Lower lobe of right lung (tissue), 2 donors: ENCODE data around the gene MPRIP. TPM values are rescaled to one million over a fixed set of nuclear protein-coding genes. Genes with fewer than 3 reads are reported as not detected.

Experiments used
- ATAC-seq, 2 donors: fragments of 200-7000 bp; cut with Tn5 transposase; one replicate each; pipeline ENCODE4 v1.9.1; 2020 to 2022; ENCODE audit warnings: mild to moderate bottlenecking in 2 of 2, moderate library complexity in 2 of 2
- DNase-seq: peaks from one replicate; pipeline ENCODE4 v3.0.0-alpha.2; 2020
- H3K27ac ChIP-seq: fragments of 200-600 bp; one replicate; pipeline ENCODE4 v1.8.0; 2022
- H3K27me3 ChIP-seq: fragments of 200-600 bp; one replicate; pipeline ENCODE4 v1.8.0; 2022; ENCODE audit warnings: low read depth
- H3K36me3 ChIP-seq: fragments of 200-600 bp; one replicate; pipeline ENCODE4 v1.8.0; 2022; ENCODE audit warnings: mild to moderate bottlenecking
- H3K4me1 ChIP-seq: fragments of 200-600 bp; one replicate; pipeline ENCODE4 v1.8.0; 2022
- H3K4me3 ChIP-seq: fragments of 200-600 bp; one replicate; pipeline ENCODE4 v1.8.0; 2022; ENCODE audit warnings: mild to moderate bottlenecking
- H3K9me3 ChIP-seq: fragments of 200-600 bp; one replicate; pipeline ENCODE4 v1.8.0; 2022
- intact Hi-C: fragments of 100-400 bp; cut with DNase I; formaldehyde crosslinking; loops from one replicate; pipeline ENCODE4 v1.11.0; 2022
- total RNA-seq: library from RNA; stranded (reverse); fragmentation: NEBNext Ultra II Directional; extraction: Animal tissue kit (Norgen Biotek cat#: 25700); gene quantifications from one replicate; pipeline ENCODE4 v1.2.1, GENCODE V29; 2021
- TF ChIP-seq, protein P1 (sequence below): fragments of 200-600 bp; IDR thresholded peaks from one replicate; pipeline ENCODE4 v1.8.0; 2022; ENCODE audit warnings: antibody characterized with exemption, mild to moderate bottlenecking
- donor health status: DM: no; HTN: yes; CAD: no; lungs with severe emphysema.

The MPRIP gene
- total RNA-seq, 1 donor from 2014 or later: 232 TPM

- peak overlapping the region; percentile 37 for H3K27ac ChIP-seq
- no peak for DNase-seq
- H3K27me3 ChIP-seq: no peaks in the 10 kb centered on the region
- H3K4me1 ChIP-seq: peaks cover 56% of the 10 kb centered on the region
- H3K36me3 ChIP-seq: peaks cover 62% of the 10 kb centered on the region
- peak; percentile 6 to 39 for ATAC-seq
- no peaks in the 10 kb centered on the region for H3K9me3 ChIP-seq
- no peak overlapping the region for H3K4me3 ChIP-seq
- intact Hi-C loops: no loop called here
- TF ChIP-seq, protein P1, sequence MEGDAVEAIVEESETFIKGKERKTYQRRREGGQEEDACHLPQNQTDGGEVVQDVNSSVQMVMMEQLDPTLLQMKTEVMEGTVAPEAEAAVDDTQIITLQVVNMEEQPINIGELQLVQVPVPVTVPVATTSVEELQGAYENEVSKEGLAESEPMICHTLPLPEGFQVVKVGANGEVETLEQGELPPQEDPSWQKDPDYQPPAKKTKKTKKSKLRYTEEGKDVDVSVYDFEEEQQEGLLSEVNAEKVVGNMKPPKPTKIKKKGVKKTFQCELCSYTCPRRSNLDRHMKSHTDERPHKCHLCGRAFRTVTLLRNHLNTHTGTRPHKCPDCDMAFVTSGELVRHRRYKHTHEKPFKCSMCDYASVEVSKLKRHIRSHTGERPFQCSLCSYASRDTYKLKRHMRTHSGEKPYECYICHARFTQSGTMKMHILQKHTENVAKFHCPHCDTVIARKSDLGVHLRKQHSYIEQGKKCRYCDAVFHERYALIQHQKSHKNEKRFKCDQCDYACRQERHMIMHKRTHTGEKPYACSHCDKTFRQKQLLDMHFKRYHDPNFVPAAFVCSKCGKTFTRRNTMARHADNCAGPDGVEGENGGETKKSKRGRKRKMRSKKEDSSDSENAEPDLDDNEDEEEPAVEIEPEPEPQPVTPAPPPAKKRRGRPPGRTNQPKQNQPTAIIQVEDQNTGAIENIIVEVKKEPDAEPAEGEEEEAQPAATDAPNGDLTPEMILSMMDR: no peak
Observed at GRCh38 chr17:17186551-17187505, 144.6 kb downstream of the MPRIP start.

GRCh38 chr17:17188586-17188985 lies 146.3 kb downstream of the MPRIP start:
- no peak for DNase-seq

GRCh38 chr17:17189559-17189958 lies 147.3 kb downstream of the MPRIP start:
- TF ChIP-seq, protein P1: no peak
- ATAC-seq (no peak), DNase-seq (no peak)
- H3K4me1 ChIP-seq: peaks cover 51% of the 10 kb centered on the region
- no peaks in the 10 kb centered on the region for H3K9me3 ChIP-seq
- peaks cover 35% of the 10 kb centered on the region for H3K36me3 ChIP-seq
- no peak overlapping the region for H3K27ac ChIP-seq
- no peak overlapping the region for H3K4me3 ChIP-seq
- intact Hi-C loops: no loop called here
- no peaks in the 10 kb centered on the region for H3K27me3 ChIP-seq

More at GRCh38 chr17:17188586-17188985, 146.3 kb downstream of the MPRIP start:
- Histone ChIP-seq H3K4me1 (peaks cover 59% of the 10 kb centered on the region), H3K36me3 (peaks cover 44% of the 10 kb centered on the region), H3K4me3 (no peak overlapping the region), H3K9me3 (no peaks in the 10 kb centered on the region), H3K27ac (no peak overlapping the region), H3K27me3 (no peaks in the 10 kb centered on the region)
- intact Hi-C loops: no loop called here
- ATAC-seq: no peak
- TF ChIP-seq, protein P1: no peak

- Histone ChIP-seq H3K4me3 (no peak overlapping the region), H3K4me1 (peaks cover 45% of the 10 kb centered on the region), H3K9me3 (no peaks in the 10 kb centered on the region), H3K36me3 (peaks cover 32% of the 10 kb centered on the region), H3K27me3 (no peaks in the 10 kb centered on the region), H3K27ac (no peak overlapping the region)
- TF ChIP-seq, protein P1: no peak
- no peak for DNase-seq
- no peak for ATAC-seq
- intact Hi-C loops: no loop called here
Observed at GRCh38 chr17:17190188-17190587, 147.9 kb downstream of the MPRIP start.

GRCh38 chr17:17191346-17191792 lies 149.1 kb downstream of the MPRIP start:
- DNase-seq: no peak
- no peak for ATAC-seq
- H3K9me3 ChIP-seq: no peaks in the 10 kb centered on the region
- TF ChIP-seq, protein P1: no peak
- peaks cover 32% of the 10 kb centered on the region for H3K36me3 ChIP-seq
- peaks cover 33% of the 10 kb centered on the region for H3K4me1 ChIP-seq
- H3K27ac ChIP-seq: no peak overlapping the region
- intact Hi-C loops: no loop called here
- no peak overlapping the region for H3K4me3 ChIP-seq
- H3K27me3 ChIP-seq: no peaks in the 10 kb centered on the region
